ENCODE measurements around the gene PTPN22. TPM values are rescaled to one million over a fixed set of nuclear protein-coding genes. Genes with fewer than 3 reads are reported as not detected.

The PTPN22 gene
- total RNA-seq, 1 experiment from 2014 or later: 0.38 TPM

DNA sequence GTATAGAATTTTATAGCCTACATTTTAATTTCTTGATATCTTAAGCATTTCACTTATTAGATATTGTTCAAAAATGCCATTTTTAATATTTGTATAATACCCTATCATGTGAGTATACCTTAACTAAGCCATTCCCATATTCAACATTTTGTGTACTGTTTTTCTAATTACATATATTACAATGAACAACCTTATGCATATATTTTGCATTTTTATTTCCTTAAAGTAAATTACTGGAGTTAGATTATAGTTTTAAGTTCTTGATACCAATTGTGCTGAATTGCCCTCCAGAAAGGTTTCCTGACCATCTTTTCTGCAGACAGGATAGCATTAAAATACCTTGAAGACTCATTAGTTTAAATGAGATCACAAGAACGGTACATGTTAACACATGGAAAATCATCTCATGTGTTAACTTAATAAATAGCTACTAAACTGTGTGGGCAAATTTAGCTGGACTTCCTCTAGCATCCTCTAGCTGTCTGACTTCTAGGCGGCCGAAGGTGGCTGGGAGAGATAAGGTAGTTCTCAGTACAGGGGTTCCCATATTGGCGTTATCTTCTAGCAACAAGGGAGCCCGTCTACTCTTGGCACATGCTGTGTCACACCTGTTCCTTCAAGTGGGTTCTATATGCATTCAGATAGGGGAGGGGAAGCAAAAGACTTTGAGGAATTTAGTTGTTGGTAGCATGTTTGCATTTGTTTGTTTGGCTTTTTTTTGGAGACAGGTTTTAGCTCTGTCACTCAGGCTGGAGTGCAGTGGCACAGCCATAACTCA lies 42.6 kb upstream of the PTPN22 start:
- intact Hi-C loops (cut with micrococcal nuclease; ENCODE audit: unreplicated experiment): no loop called here
- TF ChIP-seq, protein P1, sequence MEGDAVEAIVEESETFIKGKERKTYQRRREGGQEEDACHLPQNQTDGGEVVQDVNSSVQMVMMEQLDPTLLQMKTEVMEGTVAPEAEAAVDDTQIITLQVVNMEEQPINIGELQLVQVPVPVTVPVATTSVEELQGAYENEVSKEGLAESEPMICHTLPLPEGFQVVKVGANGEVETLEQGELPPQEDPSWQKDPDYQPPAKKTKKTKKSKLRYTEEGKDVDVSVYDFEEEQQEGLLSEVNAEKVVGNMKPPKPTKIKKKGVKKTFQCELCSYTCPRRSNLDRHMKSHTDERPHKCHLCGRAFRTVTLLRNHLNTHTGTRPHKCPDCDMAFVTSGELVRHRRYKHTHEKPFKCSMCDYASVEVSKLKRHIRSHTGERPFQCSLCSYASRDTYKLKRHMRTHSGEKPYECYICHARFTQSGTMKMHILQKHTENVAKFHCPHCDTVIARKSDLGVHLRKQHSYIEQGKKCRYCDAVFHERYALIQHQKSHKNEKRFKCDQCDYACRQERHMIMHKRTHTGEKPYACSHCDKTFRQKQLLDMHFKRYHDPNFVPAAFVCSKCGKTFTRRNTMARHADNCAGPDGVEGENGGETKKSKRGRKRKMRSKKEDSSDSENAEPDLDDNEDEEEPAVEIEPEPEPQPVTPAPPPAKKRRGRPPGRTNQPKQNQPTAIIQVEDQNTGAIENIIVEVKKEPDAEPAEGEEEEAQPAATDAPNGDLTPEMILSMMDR (IDR thresholded peaks at IDR 0.05; ENCODE audit: unreplicated experiment): no peak
- Mint-ChIP-seq H3K9me3 (ENCODE audit: low read depth, unreplicated experiment) (no peaks in the 10 kb centered on the region), H3K36me3 (ENCODE audit: insufficient read depth, unreplicated experiment) (no peaks in the 10 kb centered on the region), H3K4me3 (ENCODE audit: low read depth, unreplicated experiment) (no peak overlapping the region), H3K27me3 (ENCODE audit: unreplicated experiment) (no peaks in the 10 kb centered on the region), H3K27ac (ENCODE audit: unreplicated experiment) (no peak overlapping the region), H3K4me1 (ENCODE audit: low read depth, unreplicated experiment) (no peaks in the 10 kb centered on the region)
- no peak for DNase-seq
- no TSS peak for BruUV-seq (replicated peaks)
- CTCF ChIA-PET: no interaction called here

- Mint-ChIP-seq H3K27ac (ENCODE audit: unreplicated experiment) (no peak overlapping the region), H3K4me1 (ENCODE audit: low read depth, unreplicated experiment) (no peaks in the 10 kb centered on the region), H3K4me3 (ENCODE audit: low read depth, unreplicated experiment) (no peak overlapping the region), H3K9me3 (ENCODE audit: low read depth, unreplicated experiment) (no peaks in the 10 kb centered on the region), H3K36me3 (ENCODE audit: insufficient read depth, unreplicated experiment) (no peaks in the 10 kb centered on the region), H3K27me3 (ENCODE audit: unreplicated experiment) (no peaks in the 10 kb centered on the region)
- DNase-seq: no peak
- CTCF ChIA-PET: no interaction called here
- intact Hi-C loops (cut with micrococcal nuclease; ENCODE audit: unreplicated experiment): no loop called here
- no TSS peak for BruUV-seq (replicated peaks)
- TF ChIP-seq, protein P1 (IDR thresholded peaks at IDR 0.05; ENCODE audit: unreplicated experiment): no peak
Observed at GRCh38 chr1:113913312-113913668, 41.8 kb upstream of the PTPN22 start.

GRCh38 chr1:113912594-113913311 lies 41.2 kb upstream of the PTPN22 start:
- Mint-ChIP-seq H3K4me1 (ENCODE audit: low read depth, unreplicated experiment) (no peaks in the 10 kb centered on the region), H3K4me3 (ENCODE audit: low read depth, unreplicated experiment) (no peak overlapping the region), H3K9me3 (ENCODE audit: low read depth, unreplicated experiment) (no peaks in the 10 kb centered on the region), H3K27ac (ENCODE audit: unreplicated experiment) (no peak overlapping the region), H3K27me3 (ENCODE audit: unreplicated experiment) (no peaks in the 10 kb centered on the region), H3K36me3 (ENCODE audit: insufficient read depth, unreplicated experiment) (no peaks in the 10 kb centered on the region)
- CTCF ChIA-PET: no interaction called here
- no peak for DNase-seq
- BruUV-seq (replicated peaks): no TSS peak
- TF ChIP-seq, protein P1 (IDR thresholded peaks at IDR 0.05; ENCODE audit: unreplicated experiment): no peak
- intact Hi-C loops (cut with micrococcal nuclease; ENCODE audit: unreplicated experiment): no loop called here

- intact Hi-C loops (cut with micrococcal nuclease; ENCODE audit: unreplicated experiment): loop anchor here (1.0 kb wide), 2 partner anchors 24 to 70 kb away; partner anchors contain the start of gene HIPK1
- no peaks in the 10 kb centered on the region for H3K27me3 Mint-ChIP-seq (ENCODE audit: unreplicated experiment)
- H3K9me3 Mint-ChIP-seq (ENCODE audit: low read depth, unreplicated experiment): no peaks in the 10 kb centered on the region
- H3K4me1 Mint-ChIP-seq (ENCODE audit: low read depth, unreplicated experiment): no peaks in the 10 kb centered on the region
- peak; percentile 9 for DNase-seq
- CTCF ChIA-PET: interaction anchor here (2.5 kb wide), 1 partner anchor 25 kb away, joined by 15 read pairs; the partner anchor contains the start of gene HIPK1
- peak overlapping the region; percentile 86 for H3K4me3 Mint-ChIP-seq (ENCODE audit: low read depth, unreplicated experiment)
- peaks cover 27% of the 10 kb centered on the region for H3K36me3 Mint-ChIP-seq (ENCODE audit: insufficient read depth, unreplicated experiment)
- TF ChIP-seq, protein P1 (IDR thresholded peaks at IDR 0.05; ENCODE audit: unreplicated experiment): no peak
- peak overlapping the region; percentile 85 for H3K27ac Mint-ChIP-seq (ENCODE audit: unreplicated experiment)
- BruUV-seq (replicated peaks): TSS peak; percentile 58
Observed at GRCh38 chr1:113905435-113905861, 33.9 kb upstream of the PTPN22 start.

Measured in Calu3 (cell line).